GM21529 (cell line): Measurements from ENCODE around the gene ZCCHC8.

Experiments used
- ATAC-seq: cut with Tn5 transposase; IDR thresholded peaks from one replicate; pipeline ENCODE4 v1.9.1; 2021; ENCODE audit not compliant: unreplicated experiment

Gene ZCCHC8

GRCh38 chr12:122500685-122501488, at the start of gene ZCCHC8:
Gene ZCCHC8 (minus strand): TSS chr12:122500932. CDS start chr12:122500840, 92 bp downstream.
- peak; percentile 92 for ATAC-seq

GRCh38 chr12:122547330-122547729, 46.6 kb upstream of the ZCCHC8 start:
- no peak for ATAC-seq

GRCh38 chr12:122545855-122546254, 45.1 kb upstream of the ZCCHC8 start:
- peak; percentile 63 for ATAC-seq

- no peak for ATAC-seq
Measured at GRCh38 chr12:122544537-122544936, 43.8 kb upstream of the ZCCHC8 start.

GRCh38 chr12:122538496-122538895, 37.8 kb upstream of the ZCCHC8 start:
- no peak for ATAC-seq

GRCh38 chr12:122537021-122537420, 36.3 kb upstream of the ZCCHC8 start:
- no peak for ATAC-seq

GRCh38 chr12:122533856-122534255, 33.1 kb upstream of the ZCCHC8 start:
- no peak for ATAC-seq

GRCh38 chr12:122528992-122529391, 28.3 kb upstream of the ZCCHC8 start:
- ATAC-seq = no peak

- no peak for ATAC-seq
Measured at GRCh38 chr12:122528582-122528981, 27.9 kb upstream of the ZCCHC8 start.

GRCh38 chr12:122527478-122527944, 26.8 kb upstream of the ZCCHC8 start:
- ATAC-seq = no peak

GRCh38 chr12:122526683-122527477, 26.1 kb upstream of the ZCCHC8 start, which contains the start of the genes KNTC1 and RSRC2:
Gene KNTC1 (plus strand): TSS chr12:122527249. CDS start chr12:122530064, 2,815 bp downstream.
Gene RSRC2 (minus strand): TSS chr12:122526936. CDS start chr12:122526853, 83 bp downstream.
- ATAC-seq = peak; percentile 90

GRCh38 chr12:122523846-122524718, 23.4 kb upstream of the ZCCHC8 start:
- ATAC-seq = no peak

GRCh38 chr12:122523280-122523679, 22.5 kb upstream of the ZCCHC8 start:
- ATAC-seq = no peak

- ATAC-seq = no peak
Measured at GRCh38 chr12:122520676-122521075, 19.9 kb upstream of the ZCCHC8 start.

- no peak for ATAC-seq
Measured at GRCh38 chr12:122519418-122519817, 18.7 kb upstream of the ZCCHC8 start.

- no peak for ATAC-seq
Measured at GRCh38 chr12:122518908-122519307, 18.2 kb upstream of the ZCCHC8 start.

GRCh38 chr12:122517877-122518276, 17.1 kb upstream of the ZCCHC8 start:
- no peak for ATAC-seq

- ATAC-seq = no peak
Measured at GRCh38 chr12:122516544-122517361, 16.0 kb upstream of the ZCCHC8 start.

GRCh38 chr12:122515275-122515674, 14.5 kb upstream of the ZCCHC8 start:
- ATAC-seq = no peak

- no peak for ATAC-seq
Measured at GRCh38 chr12:122513660-122514059, 12.9 kb upstream of the ZCCHC8 start.
